AG08395 (cell line): Measurements from ENCODE around the gene SORD.
"Not testable (repeated sequence)": the region's sequence is repeated elsewhere in the genome, so short reads cannot be mapped to it uniquely, and the experiment has no call there.

ENCODE experiments used
- DNase-seq: peaks from one replicate; pipeline ENCODE4 v3.0.0; 2012; ENCODE audit warnings: mixed read lengths, low spot score

The SORD gene

GRCh38 chr15:45024649-45025048 lies 1.7 kb downstream of the SORD start:
- DNase-seq, result not testable (repeated sequence)

DNA sequence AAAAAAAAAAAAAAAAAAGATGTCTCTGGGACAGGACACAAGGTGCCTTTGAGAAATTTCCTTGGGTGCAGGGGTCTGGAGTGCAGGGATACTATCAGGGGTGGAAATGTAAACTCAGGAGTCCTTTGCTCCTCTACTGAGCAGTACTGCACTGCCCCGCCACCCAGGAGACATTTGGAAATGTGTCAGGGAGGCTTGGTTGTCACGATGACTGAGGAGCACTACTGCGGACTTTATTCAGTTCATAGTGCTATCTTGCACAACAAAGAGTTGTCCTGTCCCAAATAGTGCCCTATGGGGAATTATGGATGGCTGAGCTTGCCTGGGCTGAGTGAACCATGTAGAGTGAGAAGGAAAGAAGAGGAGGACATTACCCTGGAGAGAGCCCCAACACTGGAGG lies 2.6 kb downstream of the SORD start:
- not testable (repeated sequence) for DNase-seq

GRCh38 chr15:45026651-45027190 lies 3.7 kb downstream of the SORD start:
- DNase-seq, result no peak

- DNase-seq, result no peak
Measured at GRCh38 chr15:45027220-45027619, 4.2 kb downstream of the SORD start.

DNA sequence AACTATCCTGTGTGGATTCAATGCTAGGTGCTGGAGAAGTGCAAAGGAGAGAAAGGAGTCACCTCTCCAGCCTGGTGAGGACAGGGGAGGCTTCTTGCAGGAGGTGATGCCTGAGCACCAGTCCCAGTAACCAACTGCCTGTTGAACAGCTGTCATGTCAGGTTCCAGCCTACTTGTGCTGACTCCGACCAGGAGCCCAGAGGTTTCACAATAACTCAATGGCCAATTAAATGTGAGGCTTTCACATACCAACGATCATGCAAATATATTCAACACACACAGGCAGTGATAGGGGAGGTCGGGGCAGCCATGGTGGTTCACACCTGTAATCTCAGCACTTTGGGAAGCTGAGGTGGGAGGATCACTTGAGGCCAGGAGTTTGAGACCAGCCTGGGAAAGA lies 7.7 kb downstream of the SORD start:
- no peak for DNase-seq

- DNase-seq, result not testable (repeated sequence)
Measured at GRCh38 chr15:45031522-45032028, 8.6 kb downstream of the SORD start.

DNA sequence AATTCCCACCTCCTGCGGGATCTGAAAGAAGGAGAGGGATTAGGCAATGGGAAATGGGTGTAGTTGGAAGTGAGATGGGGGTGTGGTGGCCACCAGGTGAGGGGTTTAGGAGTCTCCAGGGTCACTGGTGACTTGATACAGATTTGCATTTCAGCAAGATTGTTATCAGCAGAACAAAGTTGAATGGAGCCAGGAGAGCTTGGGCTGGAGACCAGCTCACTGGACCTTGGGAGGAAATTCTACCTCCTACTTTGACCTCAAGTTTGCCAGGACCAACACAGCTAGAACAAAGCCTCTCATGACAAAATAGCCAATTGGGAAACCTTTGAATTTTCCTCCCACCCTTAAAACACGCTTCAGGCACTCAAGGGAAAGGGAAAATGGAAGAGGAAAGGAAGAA lies 9.5 kb downstream of the SORD start:
- not testable (repeated sequence) for DNase-seq

DNA sequence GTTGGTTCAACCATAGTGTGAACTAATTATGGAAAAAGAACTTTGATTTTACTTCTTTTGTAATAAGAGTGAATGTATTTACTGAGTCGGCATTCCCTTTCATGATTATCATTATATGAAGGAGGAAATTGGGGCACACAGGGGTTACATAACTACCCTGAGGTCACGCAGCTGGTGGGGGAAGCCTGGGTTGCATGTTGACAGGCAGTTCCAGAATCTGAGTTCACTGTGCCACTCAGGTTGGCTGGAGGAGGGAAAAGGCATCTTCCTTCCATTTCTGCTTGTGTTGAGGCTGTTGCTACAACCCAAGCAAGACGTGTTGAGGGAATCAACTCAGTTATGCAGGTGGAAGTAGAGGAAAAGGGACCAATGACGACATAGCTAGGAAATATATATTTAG lies 11.1 kb downstream of the SORD start:
- DNase-seq, result not testable (repeated sequence)

- not testable (repeated sequence) for DNase-seq
Measured at GRCh38 chr15:45034600-45035375, 11.8 kb downstream of the SORD start.

DNA sequence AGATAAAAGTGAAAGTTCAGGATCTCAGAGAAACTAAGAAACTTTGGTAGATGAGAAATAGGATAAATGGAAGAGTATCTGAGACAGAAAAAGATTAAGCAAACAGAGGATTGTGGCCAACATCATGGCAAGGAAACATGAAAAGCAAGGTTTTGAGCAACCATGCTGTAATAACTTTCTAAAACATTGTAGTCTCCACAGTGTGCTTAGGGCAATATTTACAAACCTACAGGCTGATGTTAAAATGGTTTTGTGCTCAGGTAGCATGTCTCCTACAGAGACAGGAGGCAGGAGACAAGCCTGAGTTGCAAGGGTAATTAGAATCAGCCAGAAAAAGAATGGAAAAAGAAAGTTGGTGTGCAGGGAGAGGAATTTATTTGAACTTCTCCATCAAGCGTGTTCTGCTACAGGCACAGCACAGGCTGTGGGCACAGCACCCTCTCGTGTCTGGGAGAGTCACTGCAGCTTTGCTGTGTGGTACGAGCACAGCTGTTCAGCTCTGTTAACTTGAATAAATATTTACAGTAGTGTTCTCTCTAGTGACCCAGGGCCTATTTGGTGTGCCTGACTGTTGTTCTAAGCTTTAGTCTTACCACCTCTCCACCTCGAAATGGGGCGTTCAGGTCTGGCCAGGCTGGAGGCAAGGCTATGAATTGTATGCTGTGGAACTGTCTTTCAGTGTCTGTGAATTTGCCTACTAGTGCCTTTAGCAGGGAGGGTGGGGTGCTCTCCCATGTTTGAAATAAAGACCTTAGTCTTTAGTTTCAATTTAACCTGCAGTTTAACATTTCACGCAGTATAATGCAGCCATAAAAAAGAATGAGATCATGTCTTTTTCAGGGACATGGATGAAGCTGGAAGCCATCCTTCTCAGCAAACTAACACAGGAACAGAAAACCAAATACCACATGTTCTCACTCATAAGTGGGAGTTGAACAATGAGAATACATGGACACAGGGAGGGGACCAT lies 14.1 kb downstream of the SORD start:
- DNase-seq, result peak; percentile 59

DNA sequence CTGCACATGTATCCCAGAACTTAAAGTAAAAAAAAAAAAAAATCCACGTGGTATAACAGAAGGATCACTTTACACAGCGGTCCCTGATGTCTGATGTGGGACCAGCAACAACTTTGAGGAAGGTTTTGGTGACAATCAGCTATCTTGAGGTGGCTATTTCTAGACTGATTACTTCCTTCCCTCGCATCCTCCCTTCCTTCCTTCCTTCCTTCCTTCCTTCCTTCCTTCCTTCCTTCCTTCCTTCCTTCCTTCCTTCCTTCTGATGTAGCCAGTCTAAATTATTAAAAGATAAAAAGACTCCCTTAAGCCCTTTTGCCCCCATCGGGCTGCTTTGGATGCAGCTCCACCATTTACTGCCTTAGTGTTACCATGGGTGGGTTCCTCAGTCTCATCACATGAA lies 14.9 kb downstream of the SORD start:
- no peak for DNase-seq

DNA sequence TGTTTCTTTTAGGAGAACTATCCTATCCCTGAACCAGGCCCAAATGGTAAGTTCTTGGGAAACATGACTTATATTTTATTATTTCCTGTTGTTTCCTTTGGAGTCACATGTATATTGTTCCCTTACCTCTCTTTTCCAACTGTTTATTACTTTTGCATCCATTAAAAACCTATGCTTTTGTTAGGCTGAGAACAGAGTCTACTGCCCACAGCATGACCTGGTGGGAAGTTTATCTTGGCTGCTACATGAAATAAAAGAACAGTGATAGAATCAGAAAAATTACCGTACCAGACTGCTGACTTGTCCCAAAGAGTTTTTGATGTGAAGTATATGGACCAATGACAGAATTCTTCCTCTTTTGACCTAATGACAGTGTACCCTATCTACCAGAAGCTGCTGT lies 17.4 kb downstream of the SORD start:
- DNase-seq, result not testable (repeated sequence)

GRCh38 chr15:45041538-45041937 lies 18.5 kb downstream of the SORD start:
- DNase-seq, result not testable (repeated sequence)

DNA sequence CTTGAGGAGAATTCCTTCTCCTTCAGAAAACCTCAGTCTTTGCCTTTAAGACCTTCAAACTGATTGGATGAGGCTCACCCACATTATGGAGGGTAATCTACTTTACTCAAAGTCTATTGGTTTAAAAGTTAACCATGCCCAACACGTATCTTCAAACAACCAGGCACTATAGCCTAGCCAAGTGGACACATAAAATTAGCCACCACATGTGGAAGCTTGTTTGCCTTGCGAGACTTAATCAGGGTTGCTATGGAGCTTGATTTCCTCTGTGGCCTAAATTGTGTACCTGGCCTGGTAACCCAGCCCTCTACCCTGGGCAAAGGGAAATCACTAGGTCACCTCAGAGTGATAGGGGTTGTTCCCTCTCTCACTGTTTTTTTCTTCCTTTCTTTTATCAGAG lies 19.9 kb downstream of the SORD start:
- not testable (repeated sequence) for DNase-seq

DNA sequence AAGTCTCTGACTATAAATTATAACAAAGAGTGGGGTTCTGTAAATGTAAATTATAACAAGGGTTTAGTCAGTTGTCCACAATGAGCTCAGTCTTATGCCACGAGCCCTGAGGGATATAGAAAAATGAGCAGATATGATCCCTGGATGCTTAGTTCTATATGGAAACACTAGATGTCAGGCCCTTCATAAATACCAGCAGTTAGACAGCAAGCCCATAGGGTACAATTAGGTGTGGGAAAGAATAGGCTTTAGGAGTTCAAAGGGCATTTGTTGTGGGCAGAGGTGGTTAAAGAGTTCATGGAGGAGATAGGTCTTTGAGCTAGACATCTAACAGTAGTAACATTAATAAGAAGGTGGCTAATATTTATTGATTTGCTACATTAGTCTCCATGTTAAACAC lies 21.3 kb downstream of the SORD start:
- not testable (repeated sequence) for DNase-seq

GRCh38 chr15:45048449-45048793 lies 25.4 kb downstream of the SORD start:
- DNase-seq, result not testable (repeated sequence)

DNA sequence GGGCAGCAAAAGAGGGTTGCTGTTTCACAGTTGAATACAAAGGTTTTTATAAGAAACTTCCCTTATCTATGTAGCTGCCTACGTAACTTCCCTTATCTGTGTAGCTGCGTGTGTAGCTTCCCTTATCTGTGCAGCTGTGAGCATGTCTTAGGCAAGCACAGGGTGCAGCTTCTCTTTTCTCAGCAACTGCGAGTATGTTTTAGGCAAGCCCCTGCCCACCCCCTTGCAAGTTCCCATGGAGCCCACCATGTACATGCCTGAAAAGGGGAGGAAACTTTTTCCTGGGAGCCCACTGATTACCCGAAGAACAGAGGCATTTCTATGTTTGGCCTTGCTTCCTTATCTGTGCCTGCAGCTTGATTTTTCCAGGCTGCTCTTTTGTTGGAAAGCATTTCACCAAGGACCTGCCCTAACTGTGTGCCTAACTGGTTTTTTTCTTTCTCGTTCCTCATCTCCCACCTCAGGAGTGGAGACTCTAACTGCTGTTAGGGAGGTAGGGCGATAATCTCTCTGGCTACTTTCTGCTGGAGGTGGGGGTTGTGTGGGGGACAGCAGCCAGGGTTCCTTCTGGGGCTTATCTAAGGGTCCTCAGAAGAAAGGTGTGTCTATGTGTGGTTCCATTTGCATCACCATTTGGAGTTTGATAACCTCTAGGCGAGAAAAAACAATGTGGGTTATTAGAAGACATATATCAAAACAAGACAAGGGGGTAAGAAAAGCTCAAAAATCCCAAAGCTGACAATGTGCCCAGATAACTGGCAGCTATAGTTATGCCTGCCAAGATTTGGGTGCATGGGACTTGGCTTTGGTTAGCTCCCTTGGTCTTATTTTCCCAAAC lies 26.0 kb downstream of the SORD start:
- DNase-seq, result no peak

DNA sequence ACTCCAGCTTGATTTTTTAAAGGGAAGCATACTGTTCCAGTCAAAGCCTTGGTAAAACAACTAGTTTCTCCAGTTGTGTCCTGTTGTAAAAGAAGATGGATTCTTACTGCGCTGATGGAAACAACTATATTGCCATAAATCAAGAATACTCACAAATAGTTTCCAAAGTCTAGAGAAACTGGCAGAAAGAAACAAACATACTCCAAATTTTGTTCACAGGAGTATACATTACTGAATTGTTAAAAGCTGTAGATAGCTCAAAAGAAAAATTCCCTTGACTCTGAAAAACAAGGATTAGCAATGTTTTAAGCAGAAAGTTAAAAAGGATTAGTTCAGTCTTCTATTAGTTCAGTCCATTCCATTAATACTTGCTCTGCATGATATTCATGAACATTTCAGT lies 27.6 kb downstream of the SORD start:
- no peak for DNase-seq

- DNase-seq, result not testable (repeated sequence)
Measured at GRCh38 chr15:45052676-45053075, 29.7 kb downstream of the SORD start.

DNA sequence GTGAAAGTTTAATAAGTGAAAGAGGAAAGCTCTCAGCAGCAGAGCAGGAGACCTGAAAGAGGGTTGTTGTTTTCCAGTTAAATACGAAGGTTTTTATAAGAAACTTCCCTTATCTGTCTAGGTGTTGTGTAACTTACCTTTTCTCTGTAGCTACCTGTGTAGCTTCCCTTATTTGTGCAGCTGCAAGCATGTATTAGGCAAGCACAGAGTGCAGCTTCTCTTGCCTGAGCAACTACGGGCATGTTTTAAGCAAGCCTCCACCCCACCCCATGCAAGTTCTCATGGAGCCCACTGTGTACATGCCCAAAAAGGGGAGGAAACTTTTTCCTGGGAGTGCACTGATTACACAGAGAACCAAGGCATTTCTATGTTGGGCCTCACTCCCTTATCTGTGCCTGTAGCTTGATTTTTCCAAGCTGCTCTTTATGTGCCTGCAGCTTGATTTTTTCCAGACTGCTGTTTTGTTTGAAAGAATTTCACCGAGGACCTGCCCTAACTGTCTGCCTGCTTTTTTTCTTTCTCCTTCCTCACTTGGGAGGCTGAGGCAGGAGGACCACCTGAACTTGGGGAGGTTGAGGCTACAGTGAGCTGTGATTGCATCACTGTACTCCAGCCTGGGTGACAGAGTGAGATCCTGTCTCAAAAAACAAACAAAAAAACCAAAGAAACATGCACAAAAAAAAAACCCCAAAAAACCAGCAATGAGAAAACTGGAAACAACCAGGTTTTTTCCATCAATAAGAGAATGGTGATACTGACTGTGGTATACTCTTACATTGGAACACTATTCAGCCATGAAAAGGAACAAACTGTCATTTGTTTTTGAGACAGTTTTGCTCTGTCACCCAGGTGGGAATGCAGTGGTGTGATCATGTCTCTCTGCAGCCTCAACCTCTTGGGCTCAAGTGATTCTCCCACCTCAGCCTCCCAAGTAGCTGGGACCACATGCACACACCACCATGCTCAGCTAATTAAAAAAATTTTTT lies 36.0 kb downstream of the SORD start:
- DNase-seq, result not testable (repeated sequence)
